Ishikawa (cell line): ENCODE measurements around the gene ASMTL.

Experiments
- FOXM1 ChIP-seq: IDR thresholded peaks from 2 replicates; pipeline ENCODE4 v1.6.1; 2012; ENCODE audit warnings: low read depth, borderline replicate concordance
- RAD21 ChIP-seq: IDR thresholded peaks from 2 replicates; pipeline ENCODE4 v1.6.1; 2012; ENCODE audit warnings: low read depth
- YY1 ChIP-seq: IDR thresholded peaks from 2 replicates; pipeline ENCODE4 v1.6.1; 2012; ENCODE audit warnings: low read depth

GRCh38 chrX:1442016-1442665 lies 10.6 kb downstream of the ASMTL start:
- no peak for TF ChIP-seq FOXM1
- TF ChIP-seq RAD21: no peak
- TF ChIP-seq YY1: no peak
